ENCODE measurements around the gene VTN. TPM values are rescaled to one million over a fixed set of nuclear protein-coding genes. Genes with fewer than 3 reads are reported as not detected.
"Not testable (repeated sequence)": the region's sequence is repeated elsewhere in the genome, so short reads cannot be mapped to it uniquely, and the experiment has no call there.

Gene VTN
- total RNA-seq, 1 donor from 2014 or later, result 0.18 TPM

DNA sequence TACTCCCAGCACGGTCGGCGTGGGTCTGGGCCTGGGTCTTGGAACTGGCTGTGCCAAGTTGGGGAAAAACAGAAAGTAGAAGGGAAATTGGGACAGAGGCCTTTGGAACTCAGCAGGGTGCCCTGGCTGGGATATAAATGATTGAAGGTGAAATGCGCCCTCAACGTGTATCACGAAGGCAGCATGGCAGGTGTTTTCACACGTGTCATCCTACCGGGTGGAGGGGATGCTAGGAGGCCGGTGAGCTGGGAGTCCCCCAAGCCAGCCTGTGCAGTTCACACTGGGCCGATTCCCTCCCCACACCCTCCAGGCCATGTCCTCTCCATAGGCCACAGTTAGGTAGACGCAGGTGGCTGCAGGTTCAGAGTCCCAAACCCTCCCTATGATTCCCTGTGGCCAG lies 28.6 kb downstream of the VTN start:
- H3K9me3 Mint-ChIP-seq, result no peaks in the 10 kb centered on the region
- H3K27ac Mint-ChIP-seq, result no peak overlapping the region
- POLR2A ChIA-PET, result no interaction called here
- TF ChIP-seq, protein P1, sequence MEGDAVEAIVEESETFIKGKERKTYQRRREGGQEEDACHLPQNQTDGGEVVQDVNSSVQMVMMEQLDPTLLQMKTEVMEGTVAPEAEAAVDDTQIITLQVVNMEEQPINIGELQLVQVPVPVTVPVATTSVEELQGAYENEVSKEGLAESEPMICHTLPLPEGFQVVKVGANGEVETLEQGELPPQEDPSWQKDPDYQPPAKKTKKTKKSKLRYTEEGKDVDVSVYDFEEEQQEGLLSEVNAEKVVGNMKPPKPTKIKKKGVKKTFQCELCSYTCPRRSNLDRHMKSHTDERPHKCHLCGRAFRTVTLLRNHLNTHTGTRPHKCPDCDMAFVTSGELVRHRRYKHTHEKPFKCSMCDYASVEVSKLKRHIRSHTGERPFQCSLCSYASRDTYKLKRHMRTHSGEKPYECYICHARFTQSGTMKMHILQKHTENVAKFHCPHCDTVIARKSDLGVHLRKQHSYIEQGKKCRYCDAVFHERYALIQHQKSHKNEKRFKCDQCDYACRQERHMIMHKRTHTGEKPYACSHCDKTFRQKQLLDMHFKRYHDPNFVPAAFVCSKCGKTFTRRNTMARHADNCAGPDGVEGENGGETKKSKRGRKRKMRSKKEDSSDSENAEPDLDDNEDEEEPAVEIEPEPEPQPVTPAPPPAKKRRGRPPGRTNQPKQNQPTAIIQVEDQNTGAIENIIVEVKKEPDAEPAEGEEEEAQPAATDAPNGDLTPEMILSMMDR (IDR thresholded peaks at IDR 0.05), result no peak
- peaks cover 16% of the 10 kb centered on the region for H3K4me1 Mint-ChIP-seq
- intact Hi-C loops (cut with micrococcal nuclease), result no loop called here
- peaks cover 61% of the 10 kb centered on the region for H3K36me3 Mint-ChIP-seq (ENCODE audit: low read depth)
- no peaks in the 10 kb centered on the region for H3K27me3 Mint-ChIP-seq
- CTCF ChIA-PET, result no interaction called here
- DNase-seq (no peak), ATAC-seq (ENCODE audit: low read depth) (no peak)
- no peak overlapping the region for H3K4me3 Mint-ChIP-seq

DNA sequence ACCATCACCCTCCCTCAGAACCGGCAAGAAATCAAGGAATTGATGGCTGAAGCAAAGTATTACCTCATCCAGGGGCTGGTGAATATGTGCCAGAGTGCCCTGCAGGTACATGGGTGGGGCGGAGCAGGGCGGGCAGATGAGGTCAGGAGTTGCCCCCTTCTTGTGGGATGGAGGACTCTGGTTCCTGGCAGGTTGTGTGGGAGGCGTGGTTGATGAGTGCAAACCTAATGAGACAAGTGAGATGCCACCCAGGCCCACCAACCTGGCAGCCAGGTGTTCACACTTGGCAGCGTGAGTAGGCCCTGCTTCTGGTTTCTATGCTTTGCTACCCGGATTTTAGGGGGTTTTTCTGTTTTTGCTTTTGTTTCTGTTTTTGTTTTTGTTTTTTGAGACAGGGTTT lies 29.7 kb downstream of the VTN start:
- no peaks in the 10 kb centered on the region for H3K27me3 Mint-ChIP-seq
- H3K36me3 Mint-ChIP-seq (ENCODE audit: low read depth), result peaks cover 53% of the 10 kb centered on the region
- POLR2A ChIA-PET, result no interaction called here
- no peaks in the 10 kb centered on the region for H3K9me3 Mint-ChIP-seq
- TF ChIP-seq, protein P1 (IDR thresholded peaks at IDR 0.05), result no peak
- DNase-seq (no peak), ATAC-seq (ENCODE audit: low read depth) (no peak)
- H3K4me1 Mint-ChIP-seq, result peaks cover 23% of the 10 kb centered on the region
- CTCF ChIA-PET, result no interaction called here
- intact Hi-C loops (cut with micrococcal nuclease), result no loop called here
- H3K27ac Mint-ChIP-seq, result no peak overlapping the region
- H3K4me3 Mint-ChIP-seq, result no peak overlapping the region

GRCh38 chr17:28339431-28339830 lies 30.7 kb downstream of the VTN start:
- no peaks in the 10 kb centered on the region for H3K9me3 Mint-ChIP-seq
- ChIA-PET POLR2A (interaction anchor here (0.6 kb wide), 1 partner anchor 42 kb away, joined by 5 read pairs; no protein-coding TSS in a partner anchor), CTCF (no interaction called here)
- H3K27ac Mint-ChIP-seq, result no peak overlapping the region
- TF ChIP-seq, protein P1 (IDR thresholded peaks at IDR 0.05), result no peak
- DNase-seq (no peak), ATAC-seq (ENCODE audit: low read depth) (no peak)
- H3K4me3 Mint-ChIP-seq, result no peak overlapping the region
- intact Hi-C loops (cut with micrococcal nuclease), result no loop called here
- H3K36me3 Mint-ChIP-seq (ENCODE audit: low read depth), result peaks cover 48% of the 10 kb centered on the region
- peaks cover 30% of the 10 kb centered on the region for H3K4me1 Mint-ChIP-seq
- no peaks in the 10 kb centered on the region for H3K27me3 Mint-ChIP-seq

GRCh38 chr17:28338769-28339212 lies 31.3 kb downstream of the VTN start:
- ATAC-seq (ENCODE audit: low read depth); H3K27ac Mint-ChIP-seq; CTCF ChIA-PET; H3K9me3 Mint-ChIP-seq; POLR2A ChIA-PET; intact Hi-C loops (cut with micrococcal nuclease); H3K27me3 Mint-ChIP-seq; DNase-seq; H3K4me3 Mint-ChIP-seq: not testable (repeated sequence)
- Mint-ChIP-seq H3K4me1 (peaks cover 36% of the 10 kb centered on the region), H3K36me3 (ENCODE audit: low read depth) (peaks cover 41% of the 10 kb centered on the region)

GRCh38 chr17:28338056-28338768 lies 31.9 kb downstream of the VTN start:
- no peak overlapping the region for H3K27ac Mint-ChIP-seq
- DNase-seq (no peak), ATAC-seq (ENCODE audit: low read depth) (no peak)
- ChIA-PET CTCF (no interaction called here), POLR2A (interaction anchor here (0.8 kb wide), 1 partner anchor 19 kb away, joined by 3 read pairs; the partner anchor contains the start of gene POLDIP2)
- TF ChIP-seq, protein P1 (IDR thresholded peaks at IDR 0.05), result no peak
- H3K36me3 Mint-ChIP-seq (ENCODE audit: low read depth), result peaks cover 38% of the 10 kb centered on the region
- intact Hi-C loops (cut with micrococcal nuclease), result no loop called here
- H3K4me1 Mint-ChIP-seq, result peaks cover 37% of the 10 kb centered on the region
- H3K4me3 Mint-ChIP-seq, result no peak overlapping the region
- no peaks in the 10 kb centered on the region for H3K9me3 Mint-ChIP-seq
- no peaks in the 10 kb centered on the region for H3K27me3 Mint-ChIP-seq

All from activated B cell treated with CpG ODN at 0.5 μM for 24 hours (primary cell).